ENCODE results near the gene TNFAIP3.

TNFAIP3 gene

DNA sequence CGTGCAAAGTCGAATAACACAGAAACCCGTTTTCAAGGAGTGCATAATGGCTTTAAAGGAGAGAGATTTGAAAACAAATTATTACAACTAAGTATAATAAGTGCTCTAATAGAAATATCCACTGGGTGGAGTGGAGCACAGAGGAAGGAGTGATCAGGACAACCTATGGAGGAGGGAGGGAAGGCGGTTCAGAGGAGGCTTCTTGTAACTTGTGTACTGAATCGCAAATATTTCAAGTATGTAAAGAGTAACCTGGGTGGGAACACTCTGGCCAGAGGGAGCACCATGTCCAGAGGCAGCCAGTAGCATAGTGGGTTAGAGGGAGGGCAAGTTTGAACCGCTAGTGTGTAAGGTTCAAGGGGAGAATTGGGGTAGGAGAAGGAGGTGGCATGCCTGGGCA lies 21.6 kb upstream of the TNFAIP3 start:
- DNase-seq: no peak

DNA sequence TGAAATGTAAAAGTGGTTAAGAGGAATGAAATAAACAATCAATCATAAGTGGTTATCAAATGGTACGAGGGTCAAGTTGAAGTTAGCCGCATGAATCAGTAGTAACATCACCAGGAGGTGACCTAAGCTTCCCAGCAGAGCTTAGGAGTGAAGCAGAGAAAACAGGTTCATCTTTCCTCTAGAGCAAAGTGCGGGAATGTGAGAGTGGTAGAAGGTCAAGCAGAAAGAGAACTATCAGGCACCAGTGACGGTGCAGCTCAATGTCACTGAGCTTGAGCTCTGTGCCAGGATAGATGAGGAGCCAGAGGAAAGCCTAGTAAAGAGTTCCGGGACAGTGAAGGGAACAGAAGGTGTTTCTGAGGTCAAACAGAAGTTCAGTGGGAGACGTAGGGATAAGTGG lies 20.8 kb upstream of the TNFAIP3 start:
- DNase-seq: no peak

DNA sequence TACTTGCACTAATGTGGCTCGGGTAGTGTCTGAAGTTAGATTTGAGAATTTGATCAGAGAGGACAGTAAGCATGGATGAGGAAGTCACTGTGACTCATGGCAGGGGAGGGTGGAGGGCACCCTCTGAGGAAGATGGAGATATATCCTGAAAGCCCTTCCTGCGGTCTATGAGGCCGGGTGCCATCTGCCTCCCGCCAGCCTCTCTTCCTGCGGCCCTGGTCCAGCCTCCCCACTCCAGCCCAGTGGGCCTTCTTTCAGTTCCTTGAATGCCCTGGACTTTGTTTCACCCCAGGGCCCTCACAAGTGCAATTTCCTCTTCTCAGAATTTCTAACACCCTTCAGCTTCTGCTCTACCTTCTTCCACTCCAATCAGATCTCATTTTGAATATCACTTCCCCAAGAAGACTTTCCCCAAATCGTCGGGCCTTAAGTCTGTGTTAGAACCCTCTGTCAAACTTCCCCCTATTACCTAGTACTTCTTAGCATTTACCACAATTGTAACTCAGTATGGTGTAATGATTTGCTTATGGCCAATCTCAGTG lies 20.2 kb upstream of the TNFAIP3 start:
- no peak for DNase-seq

DNA sequence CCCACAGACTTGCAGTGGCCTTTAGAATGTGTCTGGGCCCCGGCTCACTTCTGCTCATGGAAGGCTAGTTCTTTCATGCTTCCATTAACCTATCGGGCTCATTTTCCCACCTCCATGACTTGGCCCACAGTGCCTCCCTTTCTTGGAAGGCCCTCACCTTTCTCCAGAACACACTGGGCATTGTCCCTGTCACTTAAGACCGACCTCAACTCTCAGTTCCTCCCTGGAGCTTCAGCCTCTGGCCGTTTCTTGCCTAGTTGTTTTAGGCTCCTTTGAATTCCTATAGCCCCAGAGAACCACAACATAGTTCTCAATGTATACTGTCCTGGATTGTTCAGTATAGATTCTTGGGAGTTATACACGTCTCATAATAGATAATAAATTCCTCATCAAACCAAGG lies 19.3 kb upstream of the TNFAIP3 start:
- DNase-seq: no peak

DNA sequence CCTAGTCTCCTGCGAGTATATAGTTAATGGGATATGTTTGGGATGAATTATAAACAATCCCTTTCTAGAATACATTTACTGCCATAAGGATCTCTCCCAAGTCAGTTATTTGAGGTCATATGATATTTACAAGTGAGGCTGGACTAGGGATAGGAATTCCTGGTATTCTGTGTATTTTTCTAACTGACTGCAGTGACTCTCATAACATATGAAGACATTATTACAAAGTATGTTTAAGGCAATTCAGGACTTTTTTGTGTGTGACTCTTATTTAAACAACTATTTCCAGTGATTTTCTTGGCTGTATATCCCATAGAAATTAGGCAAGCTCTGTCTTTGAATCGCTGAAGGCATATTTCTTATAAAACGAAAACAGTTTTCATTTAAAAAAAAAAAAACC lies 18.4 kb upstream of the TNFAIP3 start:
- no peak for DNase-seq

DNA sequence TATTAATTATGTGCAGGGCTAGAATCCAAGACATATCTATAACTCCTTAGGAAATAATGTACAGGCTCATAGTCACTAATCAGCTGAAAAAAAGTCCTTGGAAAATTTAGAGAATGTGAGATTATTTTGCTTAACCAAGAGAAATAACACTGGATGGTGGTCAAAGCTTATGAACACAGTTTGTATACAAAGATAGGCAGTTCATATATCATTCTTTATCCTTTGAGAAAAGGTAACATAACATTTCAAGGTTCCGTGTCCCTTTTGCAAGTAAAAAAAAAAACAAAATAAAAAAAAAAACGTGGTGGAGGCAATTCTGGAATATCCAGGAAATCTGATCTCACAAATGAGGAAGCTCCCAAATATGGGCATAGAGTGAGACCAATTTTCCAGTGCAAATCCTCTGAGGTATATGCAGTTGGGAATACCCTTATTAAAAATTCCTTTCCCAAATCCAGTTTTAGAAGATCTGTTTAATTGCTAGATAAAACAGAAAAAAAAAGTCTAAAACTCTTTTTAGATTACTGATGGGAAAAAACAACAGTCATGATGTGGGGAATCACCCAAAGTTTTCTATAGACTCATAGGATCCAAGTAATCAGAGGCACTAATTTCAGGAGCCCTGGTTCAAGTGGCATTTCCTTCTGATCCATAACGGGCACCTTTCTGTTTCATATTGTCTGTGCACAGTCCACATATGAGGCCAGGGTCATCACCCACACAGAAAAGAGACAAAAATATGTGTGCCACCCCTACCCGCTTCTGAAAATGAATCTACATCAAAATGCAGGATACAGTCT lies 17.7 kb upstream of the TNFAIP3 start:
- no peak for DNase-seq

DNA sequence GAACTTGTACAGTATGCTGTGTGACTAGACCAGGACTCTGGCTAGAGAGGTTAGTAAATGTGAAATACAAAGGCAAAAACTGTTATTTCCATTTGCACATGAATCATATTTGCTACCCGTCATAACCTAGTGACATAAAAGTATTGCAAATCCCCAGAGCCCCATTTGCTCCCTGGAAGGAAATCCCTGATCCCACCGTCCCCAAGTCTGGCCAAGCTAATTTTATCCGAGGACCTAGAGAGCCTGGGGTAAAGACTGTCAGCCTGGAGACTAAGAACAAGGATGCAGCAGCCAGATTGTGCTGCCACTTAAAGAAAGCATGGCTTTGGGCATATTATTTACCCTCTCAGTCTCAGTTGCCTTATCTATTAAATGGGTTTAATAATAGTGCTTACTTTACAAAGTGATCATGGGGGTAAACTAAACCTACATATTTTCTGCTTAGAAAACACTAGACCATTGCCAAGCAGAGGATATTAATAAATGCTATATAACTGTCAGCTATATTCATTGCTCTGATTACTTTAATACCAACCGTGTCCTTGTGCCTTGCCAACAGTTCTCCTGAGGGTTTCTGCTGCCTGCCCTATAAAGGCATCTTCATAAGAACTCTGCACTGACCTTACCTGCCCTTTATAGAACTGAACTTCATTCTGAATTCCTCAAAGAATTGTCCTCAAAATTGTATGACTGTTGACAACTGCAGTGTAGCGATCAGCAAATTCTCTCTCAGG lies 16.9 kb upstream of the TNFAIP3 start:
- no peak for DNase-seq

DNA sequence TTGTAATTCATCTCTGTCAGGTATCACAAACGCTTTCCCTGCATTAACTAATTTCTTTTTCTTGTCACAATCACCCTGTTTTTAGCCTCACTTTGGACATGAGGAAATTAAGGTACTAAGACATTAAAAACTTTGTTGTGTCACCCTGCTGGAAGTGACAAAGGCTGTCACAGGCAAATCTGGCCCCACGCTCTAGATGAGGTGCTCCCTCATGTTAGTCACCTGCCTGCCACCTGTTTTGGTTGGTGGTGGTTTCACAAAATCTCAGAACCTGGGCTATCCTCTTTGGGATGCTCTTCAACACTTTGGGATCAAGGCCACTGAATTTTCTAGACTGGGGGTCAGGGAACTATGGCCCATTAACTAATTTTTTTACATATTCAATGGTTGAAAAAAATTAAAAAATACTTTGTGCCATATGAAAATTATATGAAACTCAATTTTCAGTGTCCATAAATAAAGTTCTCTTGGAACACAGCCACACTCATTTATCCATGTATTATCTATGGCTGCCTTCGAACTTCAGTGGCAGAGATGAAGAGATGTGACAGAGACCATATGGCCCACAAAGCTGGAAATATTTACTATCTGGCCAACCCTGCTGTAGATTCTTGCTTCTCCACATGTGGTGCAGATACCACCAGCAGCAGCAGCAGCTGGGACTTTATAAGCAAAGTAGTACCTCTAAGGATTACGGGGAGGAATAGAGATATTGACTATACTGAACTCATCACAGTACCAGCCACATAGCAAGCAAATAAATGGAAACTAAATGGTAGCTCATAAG lies 16.1 kb upstream of the TNFAIP3 start:
- DNase-seq: no peak

DNA sequence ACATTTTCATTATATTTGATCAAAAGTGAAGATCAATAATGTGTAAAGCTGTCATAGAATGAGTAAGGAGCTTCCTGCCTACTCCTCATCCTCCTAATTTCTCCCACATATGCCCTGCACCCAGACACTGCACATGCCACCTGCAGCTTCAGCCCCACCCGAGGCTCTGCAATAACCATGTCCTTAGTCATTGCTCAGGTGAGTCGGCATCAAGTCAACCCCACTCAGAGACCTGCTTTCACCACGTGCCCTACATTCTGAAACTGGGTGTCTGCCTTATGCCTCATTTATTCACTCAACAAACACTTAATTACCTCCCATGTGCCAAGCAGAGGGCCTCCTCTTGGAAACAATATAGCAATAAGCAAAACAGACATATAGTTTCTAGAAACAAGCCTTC lies 15.4 kb upstream of the TNFAIP3 start:
- no peak for DNase-seq

DNA sequence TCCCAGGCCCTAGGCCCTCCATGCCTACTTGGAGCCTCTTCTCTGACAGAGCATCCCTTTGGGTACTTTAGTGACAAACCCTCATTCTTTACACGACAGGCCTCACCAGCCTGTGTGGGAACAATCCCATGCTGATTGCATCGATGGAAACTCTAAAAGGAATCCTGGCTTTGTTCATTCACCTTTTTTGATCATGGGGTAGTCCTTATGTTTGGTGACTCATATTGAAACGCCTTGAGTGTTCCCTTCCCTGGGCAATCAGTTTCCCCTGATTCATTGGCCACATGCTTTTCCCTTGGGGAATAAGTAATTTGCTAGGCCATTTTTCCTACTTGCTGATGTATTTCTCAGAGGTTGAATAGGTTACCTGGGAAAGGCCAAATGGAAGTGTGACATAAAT lies 14.7 kb upstream of the TNFAIP3 start:
- DNase-seq: no peak

DNA sequence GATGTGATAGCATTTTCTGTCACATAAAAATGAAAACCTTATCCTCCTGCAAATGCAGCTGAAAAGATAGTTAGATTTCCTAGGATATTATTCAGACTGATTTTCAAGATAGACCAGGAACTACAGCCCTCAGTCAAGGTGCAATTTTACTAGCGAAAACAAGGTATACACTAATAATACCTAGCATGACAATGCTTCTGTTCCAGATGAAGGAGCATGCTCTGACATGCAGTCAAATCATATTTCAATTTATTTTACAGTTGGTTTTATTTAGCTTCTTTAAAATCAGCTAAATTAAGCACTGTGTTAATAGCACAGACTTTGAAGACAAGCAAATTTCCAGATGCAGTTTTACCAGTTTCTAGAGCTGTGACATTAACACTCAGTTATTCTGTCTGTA lies 14.2 kb upstream of the TNFAIP3 start:
- no peak for DNase-seq

DNA sequence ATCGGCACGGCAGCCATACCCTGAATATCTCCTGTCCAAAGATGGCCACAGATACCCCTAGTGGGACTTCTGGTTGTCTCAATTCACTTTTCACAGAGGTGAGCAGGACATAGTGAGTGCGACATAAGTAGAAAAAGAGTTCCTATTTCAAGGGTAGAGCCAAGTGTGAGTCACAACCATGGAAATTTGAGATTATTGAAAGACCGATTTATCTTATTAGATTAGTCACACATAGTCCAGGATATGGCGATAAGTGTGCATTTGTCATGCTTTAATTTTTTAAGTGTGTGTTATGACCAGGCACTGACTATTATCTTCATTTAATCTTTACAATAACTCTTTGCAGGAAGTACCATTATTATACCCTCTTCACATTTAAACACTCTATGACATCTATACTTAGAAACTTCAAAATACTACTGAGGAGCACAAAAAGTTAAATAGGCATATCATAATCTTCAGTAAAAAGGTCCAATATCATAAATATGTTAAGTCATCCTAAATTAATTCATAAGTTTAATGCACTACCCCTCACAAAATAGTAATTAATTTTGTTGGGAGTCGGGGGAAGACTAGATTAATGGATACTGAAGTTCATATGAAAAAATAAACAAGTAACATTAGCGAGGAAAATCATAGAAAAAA lies 13.4 kb upstream of the TNFAIP3 start:
- no peak for DNase-seq

DNA sequence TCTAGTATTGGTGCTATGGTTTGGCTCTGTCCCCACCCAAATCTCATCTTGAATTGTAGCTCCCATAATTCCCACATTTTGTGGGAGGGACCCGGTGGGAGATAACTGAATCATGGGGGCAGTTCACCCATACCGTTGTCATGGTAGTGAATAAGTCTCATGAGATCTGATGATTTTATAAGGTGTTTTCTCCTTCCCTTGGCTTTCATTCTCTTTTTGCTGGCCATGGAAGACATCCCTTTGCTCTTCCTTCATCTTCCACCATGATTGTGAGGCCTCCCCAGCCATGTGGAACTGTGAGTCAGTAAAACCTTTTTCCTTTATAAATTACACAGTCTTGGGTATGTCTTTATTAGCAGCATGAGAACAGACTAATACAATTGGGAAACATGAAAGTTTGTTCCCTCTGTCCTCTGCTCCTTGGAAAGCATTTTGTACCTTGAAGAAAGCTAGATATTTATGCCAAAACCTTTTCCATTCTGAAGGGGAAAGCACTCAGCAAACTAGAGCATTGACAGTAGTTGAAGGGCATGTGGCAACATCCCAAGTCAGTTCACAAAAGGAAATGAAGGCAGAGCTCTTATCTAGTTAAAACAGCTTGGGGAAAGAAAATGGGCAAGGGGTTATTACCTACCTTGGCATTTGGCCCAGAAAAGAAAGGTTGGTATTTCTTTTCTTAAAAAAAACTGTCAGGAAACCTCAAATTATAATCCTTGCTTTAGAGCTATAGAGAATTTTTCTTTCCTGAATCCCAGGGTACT lies 10.7 kb upstream of the TNFAIP3 start:
- DNase-seq: no peak

DNA sequence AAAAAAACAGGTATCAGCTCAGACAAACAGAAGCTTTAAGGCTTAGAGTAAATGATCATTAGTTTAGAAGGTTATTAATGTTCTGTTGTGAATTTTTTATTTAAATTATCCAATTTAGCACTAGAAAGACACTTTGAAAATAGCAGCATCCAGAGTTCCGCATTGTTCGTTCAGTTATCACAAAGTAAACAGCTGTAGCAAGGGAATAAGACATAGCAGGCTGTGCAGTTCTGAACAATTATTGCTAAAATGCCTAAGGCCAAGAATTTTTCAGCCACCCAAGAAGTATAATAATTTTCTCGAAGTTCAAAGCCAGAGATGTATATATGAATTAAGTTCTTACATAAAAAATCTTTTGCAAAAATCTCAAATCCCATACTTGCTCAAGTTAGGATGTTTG lies 8.0 kb upstream of the TNFAIP3 start:
- no peak for DNase-seq

DNA sequence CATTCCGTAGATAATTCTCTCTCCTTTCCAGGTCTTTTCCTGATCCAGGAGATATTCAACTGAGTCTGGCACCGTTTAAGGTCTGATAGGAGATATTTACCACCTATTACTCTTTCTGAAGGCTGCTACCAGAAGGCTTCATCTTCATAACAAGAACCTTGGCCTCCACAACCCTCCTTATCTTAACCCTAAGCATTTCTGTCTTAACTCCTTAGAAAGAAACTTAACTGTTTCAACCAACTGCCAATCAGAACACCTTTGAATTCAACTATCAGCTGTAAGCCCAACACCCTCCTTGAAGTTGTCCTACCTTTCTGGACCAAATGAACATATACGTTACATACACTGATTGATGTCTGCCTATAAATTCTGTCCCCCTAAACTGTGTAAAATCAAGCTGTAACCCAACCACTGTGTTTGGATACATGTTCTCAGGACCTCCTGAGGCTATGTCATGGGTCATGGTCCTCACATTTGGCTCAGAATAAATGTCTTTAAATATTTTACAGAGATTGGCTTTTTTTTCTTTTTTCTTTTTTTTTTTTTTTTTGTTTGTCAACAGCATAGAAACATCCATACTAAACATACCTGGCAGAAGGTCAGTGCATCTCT lies 6.6 kb upstream of the TNFAIP3 start:
- no peak for DNase-seq

DNA sequence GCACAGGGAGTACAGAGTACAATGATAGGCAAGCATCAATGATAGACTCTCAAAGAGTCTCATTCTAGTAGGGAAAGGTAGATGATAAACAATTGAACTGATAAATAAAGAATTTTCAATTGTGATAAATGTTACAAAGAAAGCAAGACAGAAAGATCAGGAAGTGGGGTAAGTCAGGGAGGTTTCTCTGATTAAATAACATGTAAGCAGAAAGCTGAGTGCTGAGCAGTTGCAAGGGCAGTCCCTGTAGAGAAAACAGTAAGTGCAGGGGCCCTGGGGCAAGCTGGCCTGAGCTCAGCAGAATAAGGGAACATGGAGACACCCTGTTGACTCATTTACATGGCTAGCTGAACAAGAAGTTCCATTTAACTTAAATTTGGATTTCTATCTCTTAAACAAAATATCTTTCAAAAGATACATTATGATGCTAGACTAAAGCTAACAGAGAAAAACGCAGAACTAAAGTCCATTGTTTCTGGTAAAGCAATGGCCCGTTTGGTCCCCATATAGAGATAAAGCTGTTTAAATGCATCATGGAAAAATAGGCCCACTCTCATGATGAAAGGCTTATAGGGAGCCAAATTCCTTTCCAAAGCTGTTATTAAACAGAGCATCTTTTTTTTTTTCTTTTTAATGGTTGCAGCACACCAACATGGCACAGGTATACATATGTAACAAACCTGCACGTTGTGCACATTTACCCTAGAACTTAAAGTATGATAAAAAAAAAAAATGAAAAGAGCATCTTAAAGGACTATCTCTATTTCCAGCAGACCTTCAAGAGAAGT lies 5.3 kb upstream of the TNFAIP3 start:
- no peak for DNase-seq

DNA sequence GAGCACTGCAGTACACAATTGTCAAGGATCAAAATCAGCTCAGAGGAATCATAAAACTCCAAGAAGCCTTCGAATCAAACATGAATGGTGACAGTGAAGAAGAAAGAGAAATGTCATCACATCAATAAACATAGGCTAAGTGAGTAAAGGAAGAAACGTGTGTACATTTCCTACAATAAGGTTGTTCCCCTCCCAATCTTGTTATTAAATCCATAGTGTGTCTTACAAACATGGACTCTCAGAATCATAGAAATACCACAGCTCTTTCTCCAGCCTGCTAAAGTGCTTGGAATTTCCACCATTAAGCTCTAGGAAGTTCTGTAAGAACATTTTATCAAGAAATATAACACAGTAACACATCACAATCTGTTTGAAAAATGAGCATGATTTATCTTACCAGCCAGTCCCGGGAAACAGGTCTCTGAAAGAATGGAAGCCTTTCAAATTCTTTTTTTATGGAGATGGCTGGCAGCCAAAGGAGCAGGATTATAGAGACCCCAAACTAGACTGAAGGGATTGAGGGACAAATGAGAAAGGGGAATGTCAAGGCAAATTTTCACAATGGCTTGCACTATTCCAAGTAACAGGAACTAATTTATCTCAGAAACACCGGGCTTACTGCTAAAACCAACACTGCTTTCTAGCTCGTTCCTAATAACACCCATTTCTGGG lies 4.5 kb upstream of the TNFAIP3 start:
- no peak for DNase-seq

DNA sequence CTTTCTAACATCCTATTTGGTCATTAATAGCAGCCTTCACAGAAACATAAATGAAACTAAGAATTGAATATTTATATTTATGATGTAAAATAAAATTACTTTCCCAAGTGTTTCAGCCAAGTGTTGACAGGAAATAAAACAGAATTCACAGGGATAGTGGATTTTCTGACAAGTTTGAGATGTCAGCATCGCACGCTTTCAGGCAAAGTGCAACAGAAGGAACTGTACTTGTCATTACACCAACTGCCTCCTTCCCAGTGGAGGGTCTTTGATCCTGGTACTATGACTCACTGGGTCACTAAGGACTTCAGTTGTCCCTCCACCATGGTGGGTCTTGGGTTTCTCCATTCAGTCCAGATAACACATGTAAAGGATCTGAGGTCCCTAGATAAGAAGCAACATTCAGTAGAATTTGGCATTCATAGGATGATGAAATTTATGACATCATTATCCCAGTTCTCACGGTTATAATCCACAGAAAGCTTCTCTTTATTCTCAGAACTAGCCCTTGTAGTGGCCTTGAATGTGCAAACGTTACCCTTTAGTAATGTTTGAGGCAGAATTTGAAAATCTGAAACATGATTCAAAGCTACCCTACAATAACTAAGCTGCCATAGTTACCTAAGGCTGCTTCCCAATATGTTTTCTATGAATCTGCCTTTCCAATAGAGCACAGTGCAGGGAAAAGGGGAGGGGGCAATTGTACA lies 3.8 kb upstream of the TNFAIP3 start:
- no peak for DNase-seq

DNA sequence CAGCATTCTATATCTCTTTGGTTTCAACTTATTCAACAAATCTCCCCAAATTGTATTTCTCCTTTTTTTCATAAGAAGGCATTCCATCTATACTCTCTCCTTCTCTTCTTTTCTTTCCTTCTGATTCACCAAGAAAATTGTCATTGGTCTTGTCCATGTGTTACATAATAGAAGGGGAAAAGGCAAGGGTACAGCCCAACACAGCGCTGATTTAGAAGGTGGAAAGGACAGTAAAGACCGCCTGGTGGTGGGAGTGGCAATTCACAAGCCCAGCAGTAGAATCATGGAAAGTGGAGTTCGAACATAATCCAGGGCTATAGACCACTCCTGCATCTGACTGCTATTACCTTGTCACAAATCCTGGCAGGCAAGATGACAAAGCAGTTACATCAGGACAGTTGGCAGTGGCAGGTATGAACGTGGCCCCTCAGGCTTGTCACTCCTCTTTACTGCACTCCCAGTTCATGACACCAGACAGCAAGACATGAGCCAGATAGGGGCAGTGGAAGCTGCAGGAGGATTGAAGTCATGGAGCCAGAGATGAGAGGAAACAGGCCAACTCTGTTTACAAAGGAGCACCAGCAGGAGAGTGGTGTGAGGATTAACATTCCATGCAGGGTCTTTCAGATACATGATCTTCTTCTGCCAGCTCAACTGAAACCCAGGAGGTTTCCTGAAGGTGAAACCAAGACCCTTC lies 2.1 kb upstream of the TNFAIP3 start:
- DNase-seq: no peak
